Pulmonary artery endothelial cell (primary cell): ENCODE data around the gene SMYD5. TPM values are rescaled to one million over a fixed set of nuclear protein-coding genes. Genes with fewer than 3 reads are reported as not detected.
"Not testable (repeated sequence)": the region's sequence is repeated elsewhere in the genome, so short reads cannot be mapped to it uniquely, and the experiment has no call there.

Source experiments
- DNase-seq: peaks from one replicate; pipeline ENCODE4 v3.0.0-alpha.2; 2011; ENCODE audit warnings: low read depth, low spot score
- total RNA-seq: library from RNA; depleted of rRNA; stranded (reverse); fragments of >200 nt; gene quantifications from 2 replicates; pipeline ENCODE4 v1.2.3, GENCODE V29; 2014

SMYD5 gene
- total RNA-seq, 1 donor from 2014 or later: 15.0 TPM

- no peak for DNase-seq
Measured at GRCh38 chr2:73259276-73259675, 45.2 kb downstream of the SMYD5 start.

GRCh38 chr2:73259704-73260337, 45.8 kb downstream of the SMYD5 start:
- no peak for DNase-seq

GRCh38 chr2:73260338-73260984, 46.4 kb downstream of the SMYD5 start:
- peak; percentile 26 for DNase-seq

GRCh38 chr2:73262108-73262651, 48.1 kb downstream of the SMYD5 start:
- no peak for DNase-seq

GRCh38 chr2:73262691-73263429, 48.8 kb downstream of the SMYD5 start:
- not testable (repeated sequence) for DNase-seq

- DNase-seq: no peak
Measured at GRCh38 chr2:73263540-73264331, 49.7 kb downstream of the SMYD5 start.

- no peak for DNase-seq
Measured at GRCh38 chr2:73264332-73264606, 50.2 kb downstream of the SMYD5 start.

- no peak for DNase-seq
Measured at GRCh38 chr2:73264783-73265182, 50.7 kb downstream of the SMYD5 start.

GRCh38 chr2:73265298-73266060, 51.4 kb downstream of the SMYD5 start:
- no peak for DNase-seq

GRCh38 chr2:73266061-73266901, 52.2 kb downstream of the SMYD5 start:
- no peak for DNase-seq

GRCh38 chr2:73267008-73267407, 53.0 kb downstream of the SMYD5 start:
- no peak for DNase-seq

GRCh38 chr2:73268366-73268829, 54.4 kb downstream of the SMYD5 start:
- no peak for DNase-seq

GRCh38 chr2:73268830-73269685, 55.0 kb downstream of the SMYD5 start:
- DNase-seq: no peak

GRCh38 chr2:73269686-73270465, 55.8 kb downstream of the SMYD5 start:
- no peak for DNase-seq

GRCh38 chr2:73272270-73272669, 58.2 kb downstream of the SMYD5 start:
- DNase-seq: no peak
